C4-2B (cell line): Measurements from ENCODE around the gene SNTG2.
"Not testable (repeated sequence)": the region's sequence is repeated elsewhere in the genome, so short reads cannot be mapped to it uniquely, and the experiment has no call there.

Experiments
- H3K27ac ChIP-seq: fragments of 450-650 bp; 2 replicates; pipeline ENCODE4 v1.5.1; 2017
- ZFX ChIP-seq: fragments of 450-650 bp; IDR thresholded peaks from 2 replicates; pipeline ENCODE4 v1.6.1; 2017
- TF ChIP-seq, protein P1 (sequence below): fragments of 450-650 bp; conservative IDR thresholded peaks from 2 replicates; pipeline ENCODE4 v1.5.1; 2017; ENCODE audit warnings: mild to moderate bottlenecking

The SNTG2 gene

DNA sequence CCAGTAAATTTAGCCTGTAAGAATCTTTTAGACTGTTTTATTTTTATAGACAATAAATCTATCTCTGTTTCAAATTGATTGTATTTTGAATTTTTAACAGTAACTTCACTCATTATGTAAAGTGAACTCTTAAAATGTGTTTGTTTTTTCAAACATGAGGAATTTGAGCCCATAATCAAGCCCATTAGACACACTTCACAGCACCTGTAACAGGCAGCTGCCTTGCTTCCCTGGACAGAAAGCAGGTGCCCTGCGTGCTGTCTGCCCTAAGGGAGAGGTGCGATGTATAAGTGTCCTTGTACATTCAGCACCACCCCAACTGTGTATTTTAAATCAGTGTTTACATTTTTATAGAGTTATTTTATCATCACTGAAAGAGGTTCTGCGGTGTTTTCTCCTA, 276.1 kb downstream of the SNTG2 start:
- TF ChIP-seq, protein P1, sequence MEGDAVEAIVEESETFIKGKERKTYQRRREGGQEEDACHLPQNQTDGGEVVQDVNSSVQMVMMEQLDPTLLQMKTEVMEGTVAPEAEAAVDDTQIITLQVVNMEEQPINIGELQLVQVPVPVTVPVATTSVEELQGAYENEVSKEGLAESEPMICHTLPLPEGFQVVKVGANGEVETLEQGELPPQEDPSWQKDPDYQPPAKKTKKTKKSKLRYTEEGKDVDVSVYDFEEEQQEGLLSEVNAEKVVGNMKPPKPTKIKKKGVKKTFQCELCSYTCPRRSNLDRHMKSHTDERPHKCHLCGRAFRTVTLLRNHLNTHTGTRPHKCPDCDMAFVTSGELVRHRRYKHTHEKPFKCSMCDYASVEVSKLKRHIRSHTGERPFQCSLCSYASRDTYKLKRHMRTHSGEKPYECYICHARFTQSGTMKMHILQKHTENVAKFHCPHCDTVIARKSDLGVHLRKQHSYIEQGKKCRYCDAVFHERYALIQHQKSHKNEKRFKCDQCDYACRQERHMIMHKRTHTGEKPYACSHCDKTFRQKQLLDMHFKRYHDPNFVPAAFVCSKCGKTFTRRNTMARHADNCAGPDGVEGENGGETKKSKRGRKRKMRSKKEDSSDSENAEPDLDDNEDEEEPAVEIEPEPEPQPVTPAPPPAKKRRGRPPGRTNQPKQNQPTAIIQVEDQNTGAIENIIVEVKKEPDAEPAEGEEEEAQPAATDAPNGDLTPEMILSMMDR, result no peak
- TF ChIP-seq ZFX, result no peak
- H3K27ac ChIP-seq, result no peak overlapping the region

- TF ChIP-seq, protein P1, result no peak
- no peak for TF ChIP-seq ZFX
- H3K27ac ChIP-seq, result no peak overlapping the region
Measured at GRCh38 chr2:1227274-1227900, 276.7 kb downstream of the SNTG2 start.

- not testable (repeated sequence) for H3K27ac ChIP-seq
Measured at GRCh38 chr2:1229596-1229995, 278.9 kb downstream of the SNTG2 start.

DNA sequence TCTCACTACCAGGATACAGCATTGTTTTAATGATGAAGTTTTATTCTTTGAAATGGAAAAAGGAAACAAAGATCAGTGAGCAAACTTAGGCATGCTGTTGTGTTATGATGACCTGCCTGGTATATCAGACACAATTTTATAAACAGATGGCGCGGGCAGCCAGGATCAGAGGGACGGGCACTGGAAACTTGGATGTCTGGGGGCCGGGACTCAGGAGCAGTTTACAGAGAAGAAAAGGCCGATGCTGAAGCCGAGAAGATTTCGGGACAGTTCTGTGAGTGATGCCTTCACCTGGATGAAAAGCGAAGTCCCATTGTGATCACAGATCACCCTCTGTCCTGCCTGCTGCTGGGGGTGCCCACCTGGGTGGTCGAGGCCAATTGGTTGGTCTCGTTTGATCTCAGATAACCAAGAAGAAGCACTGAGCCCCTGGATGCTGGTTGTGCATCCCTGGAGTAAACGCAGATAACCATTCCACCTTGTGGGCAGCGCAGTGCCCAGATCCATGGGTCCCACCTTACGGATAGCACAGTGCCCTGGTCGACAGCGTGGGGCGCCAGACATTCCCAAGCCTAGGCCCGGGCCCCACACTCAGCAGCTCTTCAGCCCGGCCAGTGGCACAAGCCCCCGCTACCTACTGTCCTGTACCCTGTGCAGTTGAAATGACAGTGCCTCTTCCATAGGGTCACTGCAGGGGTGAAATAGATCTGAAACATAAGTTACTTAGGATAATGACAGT, 279.7 kb downstream of the SNTG2 start:
- no peak overlapping the region for H3K27ac ChIP-seq

DNA sequence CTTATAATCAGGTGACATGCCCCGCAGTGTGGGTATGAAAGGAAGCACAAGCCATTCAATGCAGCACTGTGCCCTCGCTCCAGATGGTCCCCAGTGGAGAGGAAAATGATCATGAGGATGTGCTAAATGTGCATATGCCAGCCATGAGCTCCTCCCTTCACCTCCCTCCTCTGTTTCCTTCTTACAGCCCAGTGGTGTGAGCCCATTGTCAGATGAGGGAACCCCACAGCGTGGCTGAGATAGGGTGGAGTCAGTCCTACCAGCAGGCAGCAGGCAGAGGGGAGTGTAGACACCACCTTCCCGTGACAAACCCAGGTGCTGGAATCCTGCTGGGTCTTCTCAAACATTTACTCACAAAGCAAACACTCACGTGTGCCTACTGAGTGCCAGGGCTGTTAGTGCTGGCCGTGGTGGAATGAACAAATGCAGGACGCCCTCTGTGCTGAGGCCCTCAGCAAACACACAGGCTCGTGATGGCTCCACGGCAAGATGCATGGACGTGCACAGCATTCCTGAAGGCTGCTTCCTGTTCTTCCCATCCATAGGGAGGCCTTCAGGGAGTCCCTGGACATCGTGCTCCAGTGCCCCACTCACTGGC, 280.9 kb downstream of the SNTG2 start:
- peak overlapping the region; percentile 23 for H3K27ac ChIP-seq
- TF ChIP-seq, protein P1, result no peak

More for the DNA sequence above, 279.7 kb downstream of the SNTG2 start:
- no peak for TF ChIP-seq ZFX
- TF ChIP-seq, protein P1, result no peak

- TF ChIP-seq ZFX, result no peak
- TF ChIP-seq, protein P1, result no peak
- H3K27ac ChIP-seq, result no peak overlapping the region
Measured at GRCh38 chr2:1233281-1233680, 282.6 kb downstream of the SNTG2 start.

DNA sequence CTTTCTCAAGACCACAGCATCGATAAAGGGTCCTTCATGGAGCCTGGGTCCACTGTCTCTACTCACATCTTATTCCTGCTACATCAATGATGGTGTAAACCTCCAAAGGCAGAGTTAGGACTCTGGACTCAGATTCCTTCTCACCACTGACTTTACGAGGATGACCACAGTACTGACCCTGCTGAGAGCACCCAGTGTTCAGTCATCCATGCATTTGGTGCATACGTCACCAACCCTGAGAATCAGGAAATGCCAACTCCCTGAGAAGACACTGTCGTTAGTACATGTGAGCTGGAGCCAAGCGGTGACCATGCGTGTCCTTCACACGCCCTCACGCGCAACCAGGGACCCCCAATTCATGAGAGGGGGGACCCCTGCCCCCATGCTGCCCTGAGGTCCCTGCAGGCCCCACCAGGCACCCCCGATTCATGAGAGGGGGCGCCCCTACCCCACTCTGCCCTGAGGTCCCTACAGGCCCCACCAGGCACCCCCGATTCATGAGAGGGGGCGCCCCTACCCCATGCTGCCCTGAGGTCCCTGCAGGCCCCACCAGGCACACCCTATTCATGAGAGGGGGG, 284.2 kb downstream of the SNTG2 start:
- H3K27ac ChIP-seq, result no peak overlapping the region
- TF ChIP-seq ZFX, result no peak
- TF ChIP-seq, protein P1, result no peak
